ENCODE results near the gene ARHGAP44. TPM values are rescaled to one million over a fixed set of nuclear protein-coding genes. Genes with fewer than 3 reads are reported as not detected.

The ARHGAP44 gene
- total and polyA plus RNA-seq, 4 donors, result 0.14 to 1.3 (median 0.42) TPM

- WGBS, result 68% methylated on average over 5 of the region's 5 CpGs
- H3K4me1 ChIP-seq (ENCODE audit: control insufficient read depth in 4 of 4, insufficient read depth in 4 of 4, low read length in 3 of 4), result peaks cover 0 to 9% (median under 1%) of the 10 kb centered on the region in 4 donors
Measured at GRCh38 chr17:13025258-13025627, 235.9 kb downstream of the ARHGAP44 start.

GRCh38 chr17:13025687-13026086 lies 236.4 kb downstream of the ARHGAP44 start:
- H3K4me1 ChIP-seq (ENCODE audit: control insufficient read depth in 4 of 4, insufficient read depth in 4 of 4, low read length in 3 of 4), result peaks cover 0 to 9% (median under 1%) of the 10 kb centered on the region in 4 donors
- no peak overlapping the region for H3K27ac ChIP-seq (ENCODE audit: low read depth in 1 of 2, low read length in 2 of 2)
- H3K27me3 ChIP-seq (ENCODE audit: control insufficient read depth in 4 of 4, insufficient read depth in 4 of 4, low read length in 3 of 4), result no peaks in the 10 kb centered on the region

More at GRCh38 chr17:13025258-13025627, 235.9 kb downstream of the ARHGAP44 start:
- H3K9ac ChIP-seq (ENCODE audit: low read depth in 1 of 2, low read length in 2 of 2), result no peak overlapping the region
- TF ChIP-seq MAX (IDR thresholded peaks at IDR 0.05) (no peak), CTCF (IDR thresholded peaks at IDR 0.05; ENCODE audit: low read depth, low read length, missing input control) (no peak), EGR1 (IDR thresholded peaks at IDR 0.05; ENCODE audit: low read depth in 2 of 2) (no peak), GABPA (IDR thresholded peaks at IDR 0.05 in 1 of 2, conservative IDR thresholded peaks at IDR 0.05 in 1 of 2) (no peak), RXRA (IDR thresholded peaks at IDR 0.05) (no peak), FOXA2 (IDR thresholded peaks at IDR 0.05) (no peak)
- H3K4me3 ChIP-seq (ENCODE audit: low read depth in 1 of 3, low read length in 3 of 3), result no peak overlapping the region
- DNase-seq (ENCODE audit: low spot score), result no peak
- no peaks in the 10 kb centered on the region for H3K27me3 ChIP-seq (ENCODE audit: control insufficient read depth in 4 of 4, insufficient read depth in 4 of 4, low read length in 3 of 4)
- H3K27ac ChIP-seq (ENCODE audit: low read depth in 1 of 2, low read length in 2 of 2), result no peak overlapping the region
- H3K36me3 ChIP-seq (ENCODE audit: control insufficient read depth in 4 of 4, insufficient read depth in 3 of 4, low read depth in 1 of 4, low read length in 3 of 4), result no peaks in the 10 kb centered on the region
- no peaks in the 10 kb centered on the region for H3K9me3 ChIP-seq (ENCODE audit: control insufficient read depth in 4 of 4, low read length in 3 of 4)

More at GRCh38 chr17:13025687-13026086, 236.4 kb downstream of the ARHGAP44 start:
- DNase-seq (ENCODE audit: low spot score), result no peak
- H3K4me3 ChIP-seq (ENCODE audit: low read depth in 1 of 3, low read length in 3 of 3), result no peak overlapping the region
- no peak overlapping the region for H3K9ac ChIP-seq (ENCODE audit: low read depth in 1 of 2, low read length in 2 of 2)
- H3K9me3 ChIP-seq (ENCODE audit: control insufficient read depth in 4 of 4, low read length in 3 of 4), result no peaks in the 10 kb centered on the region
- TF ChIP-seq GABPA (IDR thresholded peaks at IDR 0.05 in 1 of 2, conservative IDR thresholded peaks at IDR 0.05 in 1 of 2) (no peak), HNF4G (IDR thresholded peaks at IDR 0.05) (no peak), RAD21 (IDR thresholded peaks at IDR 0.05) (no peak), ZBTB33 (IDR thresholded peaks at IDR 0.05) (no peak), MAX (IDR thresholded peaks at IDR 0.05) (no peak), HNF4A (conservative IDR thresholded peaks at IDR 0.05) (no peak), FOXA1 (IDR thresholded peaks at IDR 0.05) (no peak), REST (IDR thresholded peaks at IDR 0.05) (no peak), SP1 (IDR thresholded peaks at IDR 0.05) (no peak), FOXA2 (IDR thresholded peaks at IDR 0.05) (no peak), EGR1 (IDR thresholded peaks at IDR 0.05; ENCODE audit: low read depth in 2 of 2) (no peak), NR2F2 (IDR thresholded peaks at IDR 0.05) (no peak)
- H3K36me3 ChIP-seq (ENCODE audit: control insufficient read depth in 4 of 4, insufficient read depth in 3 of 4, low read depth in 1 of 4, low read length in 3 of 4), result no peaks in the 10 kb centered on the region
